ENCODE measurements around the gene SLC7A1. TPM values are rescaled to one million over a fixed set of nuclear protein-coding genes. Genes with fewer than 3 reads are reported as not detected.

Gene SLC7A1
- total and polyA plus RNA-seq, 2 of the 4 experiments (the other 2 are of a cell fraction): 9.7 to 22.3 TPM

GRCh38 chr13:29564818-29565217 is 30.7 kb downstream of the SLC7A1 start:
- in situ Hi-C loops (cut with MboI; ENCODE audit: low sequenced_read_pairs) (no loop called here), intact Hi-C loops (cut with micrococcal nuclease) (no loop called here), dilution Hi-C loops (cut with HindIII; ENCODE audit: low sequenced_read_pairs, unreplicated experiment) (no loop called here)
- DNase-seq: no peak
- Histone ChIP-seq H3K18ac (ENCODE audit: low read depth, low read length) (no peak overlapping the region), H4K5ac (ENCODE audit: low read depth, low read length) (no peak overlapping the region), H3K79me1 (ENCODE audit: low read depth in 1 of 2, low read length in 2 of 2) (peaks cover 27 to 89% of the 10 kb centered on the region in 2 experiments), H2AK5ac (ENCODE audit: low read depth, low read length) (no peak overlapping the region), H3K23ac (ENCODE audit: low read depth, low read length) (no peak overlapping the region), H3K27ac (ENCODE audit: insufficient read depth, low read length) (no peak overlapping the region), H3K4ac (ENCODE audit: low read depth, low read length) (no peak overlapping the region), H4K91ac (ENCODE audit: insufficient read depth, low read depth, low read length) (no peak overlapping the region), H3K9me3 (ENCODE audit: control insufficient read depth, insufficient read depth, low read length) (no peaks in the 10 kb centered on the region), H3K4me3 (ENCODE audit: insufficient read depth, low read depth, low read length) (no peak overlapping the region), H4K20me1 (ENCODE audit: insufficient read depth, low read length) (peaks cover 97% of the 10 kb centered on the region), H3K4me2 (ENCODE audit: low read depth, low read length) (no peak overlapping the region), H3K14ac (replicated peaks; ENCODE audit: low read depth, low read length) (no peak overlapping the region), H4K8ac (ENCODE audit: low read depth in 2 of 2, low read length in 2 of 2) (no peak overlapping the region), H3K56ac (ENCODE audit: extremely low read depth, insufficient read depth, low read length) (no peak overlapping the region), H2BK20ac (ENCODE audit: low read depth, low read length) (no peak overlapping the region), H2AFZ (replicated peaks; ENCODE audit: low read length, poor library complexity) (no peak overlapping the region), H3K27me3 (ENCODE audit: control insufficient read depth, insufficient read depth, low read length) (no peaks in the 10 kb centered on the region), H3K9me1 (ENCODE audit: insufficient read depth, low read length) (peaks cover 33% of the 10 kb centered on the region), H2BK5ac (ENCODE audit: low read depth, low read length, poor library complexity, severe bottlenecking) (no peak overlapping the region), H2BK120ac (ENCODE audit: low read depth, low read length) (no peak overlapping the region), H3K36me3 (ENCODE audit: control insufficient read depth, insufficient read depth, low read length) (no peaks in the 10 kb centered on the region), H2BK15ac (ENCODE audit: low read depth, low read length) (no peak overlapping the region), H3K9ac (ENCODE audit: low read depth, low read length) (no peak overlapping the region), H2AK9ac (replicated peaks; ENCODE audit: low read depth, low read length, poor library complexity) (no peak overlapping the region), H3K4me1 (ENCODE audit: control insufficient read depth, insufficient read depth, low read length) (peaks cover 9% of the 10 kb centered on the region)
- ChIA-PET CTCF (interaction anchor here (0.6 to 1.5 kb wide), 4 partner anchors 9 to 787 kb away, joined by 3 to 6 read pairs (median 4); no protein-coding TSS in a partner anchor), POLR2A (ENCODE audit: unreplicated experiment) (interaction anchor here (0.6 kb wide), 2 partner anchors 22 to 1425 kb away, joined by 3 to 6 read pairs; no protein-coding TSS in a partner anchor)
- TF ChIP-seq MXI1 (IDR thresholded peaks at IDR 0.05; ENCODE audit: borderline replicate concordance, low read depth, low read length) (no peak), CTCF (conservative IDR thresholded peaks at IDR 0.05; ENCODE audit: low read depth, low read length) (peak; percentile 23; the same call in 1 of the 2 replicates)
- ATAC-seq (ENCODE audit: low read depth): no peak
- no TSS peak for BruUV-seq (replicated peaks)
